ENCODE measurements around the gene EPC2.

EPC2 gene

DNA sequence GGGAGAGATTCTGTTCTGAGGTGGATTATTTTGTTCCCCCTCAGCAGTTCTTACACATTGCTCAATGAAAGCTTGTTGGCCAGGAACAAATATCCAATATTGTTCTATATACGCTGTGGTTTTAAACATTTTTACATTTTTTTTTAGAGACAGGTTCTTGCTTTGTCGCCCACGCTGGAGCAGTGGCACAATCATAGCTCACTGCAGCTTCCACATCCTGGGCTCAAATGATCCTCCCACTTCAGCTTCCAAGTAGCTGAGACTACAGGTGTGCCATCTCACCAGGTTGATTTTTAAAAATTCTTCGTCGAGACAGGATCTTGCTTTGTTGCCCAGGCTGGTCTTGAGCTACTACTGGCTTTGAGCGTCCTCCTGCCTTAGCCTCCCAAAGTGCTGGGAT lies 171.6 kb downstream of the EPC2 start:
- Histone ChIP-seq H3K27me3 (ENCODE audit: low read depth, low read length) (no peaks in the 10 kb centered on the region), H3K9me3 (ENCODE audit: control insufficient read depth in 1 of 2, low read length in 2 of 2) (no peaks in the 10 kb centered on the region), H3K4me1 (ENCODE audit: control insufficient read depth in 1 of 2, insufficient read depth in 2 of 2, low read length in 2 of 2) (peaks cover 0 to 34% of the 10 kb centered on the region in 2 donors), H3K36me3 (ENCODE audit: control insufficient read depth in 1 of 2, insufficient read depth in 2 of 2, low read length in 2 of 2) (no peaks in the 10 kb centered on the region), H3K4me3 (ENCODE audit: low read depth in 1 of 2, low read length in 2 of 2) (no peak overlapping the region), H3K27ac (ENCODE audit: low read length) (no peak overlapping the region)

DNA sequence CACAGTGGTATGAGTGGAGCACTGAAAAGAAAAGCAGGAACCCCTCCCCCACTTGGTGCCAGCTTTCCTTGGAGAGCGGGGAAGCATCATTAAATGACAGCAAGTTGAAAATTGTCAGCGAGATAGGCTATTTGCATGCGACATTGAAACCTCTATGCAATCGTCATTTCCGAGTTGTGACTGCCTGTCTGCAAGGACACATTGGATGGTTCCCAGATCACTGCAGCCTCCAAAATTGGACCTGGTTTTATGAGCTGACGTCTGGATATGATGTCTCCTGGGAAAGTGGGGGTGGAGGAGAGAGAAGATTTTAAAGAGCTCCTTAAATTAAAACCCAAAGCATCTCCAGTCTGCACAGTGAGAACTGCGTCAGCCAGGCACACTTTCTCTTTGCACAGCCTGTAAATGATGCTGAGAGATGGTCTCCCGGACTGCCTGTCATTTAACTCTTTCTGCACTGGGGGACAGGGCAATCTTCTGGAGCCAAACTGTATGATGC lies 172.7 kb downstream of the EPC2 start:
- Histone ChIP-seq H3K36me3 (ENCODE audit: control insufficient read depth in 1 of 2, insufficient read depth in 2 of 2, low read length in 2 of 2) (no peaks in the 10 kb centered on the region), H3K4me3 (ENCODE audit: low read depth in 1 of 2, low read length in 2 of 2) (peak overlapping the region; percentile 18 to 59)

DNA sequence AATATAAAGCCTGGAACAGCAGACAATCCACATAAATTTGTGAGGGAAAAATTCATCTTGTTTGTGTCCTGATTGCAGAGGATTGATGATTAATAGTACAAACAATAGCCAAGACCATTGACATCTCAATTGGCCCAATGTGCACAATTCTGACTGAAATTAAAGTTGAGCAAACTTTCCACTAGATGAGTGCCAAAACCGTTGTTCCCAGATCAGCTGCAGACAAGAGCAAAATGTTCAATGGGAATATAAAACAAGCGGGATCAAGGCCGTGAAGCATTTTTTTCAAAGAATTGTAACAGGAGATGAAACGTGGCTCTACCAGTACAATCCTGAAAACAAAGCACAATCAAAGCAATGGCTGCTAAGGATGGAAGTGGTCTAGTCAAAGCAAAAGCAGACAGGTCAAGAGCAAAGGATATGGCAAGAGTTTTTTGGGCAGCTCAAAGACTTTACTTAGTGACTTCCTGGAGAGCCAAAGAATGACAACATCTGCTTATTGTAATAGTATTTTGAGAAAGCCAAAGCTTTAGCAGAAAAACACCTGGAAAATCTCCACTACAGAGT lies 174.6 kb downstream of the EPC2 start:
- no peaks in the 10 kb centered on the region for H3K27me3 ChIP-seq (ENCODE audit: low read depth, low read length)
- H3K27ac ChIP-seq (ENCODE audit: low read length) = no peak overlapping the region
- no peaks in the 10 kb centered on the region for H3K36me3 ChIP-seq (ENCODE audit: control insufficient read depth in 1 of 2, insufficient read depth in 2 of 2, low read length in 2 of 2)

More for the DNA sequence above, 172.7 kb downstream of the EPC2 start:
- Histone ChIP-seq H3K4me1 (ENCODE audit: control insufficient read depth in 1 of 2, insufficient read depth in 2 of 2, low read length in 2 of 2) (peaks cover 0 to 28% of the 10 kb centered on the region in 2 donors), H3K27ac (ENCODE audit: low read length) (no peak overlapping the region), H3K9me3 (ENCODE audit: control insufficient read depth in 1 of 2, low read length in 2 of 2) (no peaks in the 10 kb centered on the region), H3K27me3 (ENCODE audit: low read depth, low read length) (no peaks in the 10 kb centered on the region)

DNA sequence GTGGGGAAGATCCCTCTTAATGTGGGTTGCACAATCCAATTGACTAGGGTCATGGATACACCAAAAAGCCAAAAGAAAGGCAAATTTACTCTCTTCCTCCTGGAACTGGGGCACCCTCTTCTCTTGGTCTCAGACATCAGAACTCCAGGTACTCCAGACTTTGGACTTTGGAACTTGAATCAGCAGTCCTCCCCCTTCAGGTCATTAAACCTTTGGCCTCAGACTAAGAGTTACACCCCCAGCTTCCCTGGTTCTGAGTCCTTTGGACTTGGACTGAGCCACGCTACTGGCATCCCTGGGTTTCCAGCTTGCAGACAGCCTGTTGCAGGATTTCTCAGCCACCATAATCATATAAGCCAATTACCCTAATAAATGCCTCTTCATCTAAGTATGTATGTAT lies 179.6 kb downstream of the EPC2 start:
- no peak overlapping the region for H3K27ac ChIP-seq (ENCODE audit: low read length)
- no peaks in the 10 kb centered on the region for H3K36me3 ChIP-seq (ENCODE audit: control insufficient read depth in 1 of 2, insufficient read depth in 2 of 2, low read length in 2 of 2)
- no peaks in the 10 kb centered on the region for H3K27me3 ChIP-seq (ENCODE audit: low read depth, low read length)
- H3K9me3 ChIP-seq (ENCODE audit: control insufficient read depth in 1 of 2, low read length in 2 of 2) = no peaks in the 10 kb centered on the region
- H3K4me1 ChIP-seq (ENCODE audit: control insufficient read depth in 1 of 2, insufficient read depth in 2 of 2, low read length in 2 of 2) = no peaks in the 10 kb centered on the region
- H3K4me3 ChIP-seq (ENCODE audit: low read depth in 1 of 2, low read length in 2 of 2) = no peak overlapping the region

More for the DNA sequence above, 174.6 kb downstream of the EPC2 start:
- Histone ChIP-seq H3K9me3 (ENCODE audit: control insufficient read depth in 1 of 2, low read length in 2 of 2) (no peaks in the 10 kb centered on the region), H3K4me3 (ENCODE audit: low read depth in 1 of 2, low read length in 2 of 2) (no peak overlapping the region), H3K4me1 (ENCODE audit: control insufficient read depth in 1 of 2, insufficient read depth in 2 of 2, low read length in 2 of 2) (peaks cover 0 to 19% of the 10 kb centered on the region in 2 donors)

DNA sequence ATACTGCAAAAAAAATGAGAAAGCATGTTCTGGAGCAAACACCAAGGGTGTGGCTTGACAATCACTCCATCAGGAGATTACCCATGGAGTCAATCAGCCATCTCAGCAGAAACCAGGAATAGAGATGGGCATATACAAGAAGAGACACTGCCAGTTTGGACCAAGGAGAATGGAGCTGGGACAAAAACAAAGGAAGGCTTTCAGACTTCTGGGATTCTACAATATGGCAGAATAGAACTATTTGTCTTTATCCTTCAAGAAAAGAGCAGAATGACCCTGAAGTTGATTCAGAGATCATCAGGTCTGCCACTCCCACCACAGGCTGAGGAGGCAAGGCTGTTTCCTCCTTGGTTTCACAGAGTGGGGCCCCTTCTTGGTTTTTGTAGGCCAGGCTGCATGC lies 182.2 kb downstream of the EPC2 start:
- no peaks in the 10 kb centered on the region for H3K4me1 ChIP-seq (ENCODE audit: control insufficient read depth in 1 of 2, insufficient read depth in 2 of 2, low read length in 2 of 2)

DNA sequence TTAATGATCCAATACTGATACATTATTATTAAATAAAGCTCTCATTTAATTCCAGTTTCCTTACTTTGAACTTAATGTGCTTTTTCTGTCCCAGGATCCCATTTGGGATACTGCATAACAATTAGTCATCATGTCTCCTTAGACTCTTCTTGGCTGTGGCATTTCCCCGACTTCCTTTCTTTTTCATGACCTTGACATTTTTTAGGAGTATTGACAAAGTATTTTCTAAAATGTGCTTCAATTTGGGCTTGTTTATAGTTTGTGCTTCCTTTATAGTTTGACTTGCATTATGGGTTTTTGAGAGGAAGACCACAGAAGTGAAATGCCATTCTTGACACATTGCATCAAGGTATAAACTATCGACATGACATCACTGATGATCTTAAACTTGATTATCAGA lies 184.4 kb downstream of the EPC2 start:
- no peaks in the 10 kb centered on the region for H3K36me3 ChIP-seq (ENCODE audit: control insufficient read depth in 1 of 2, insufficient read depth in 2 of 2, low read length in 2 of 2)
- no peak overlapping the region for H3K4me3 ChIP-seq (ENCODE audit: low read depth in 1 of 2, low read length in 2 of 2)
- H3K27ac ChIP-seq (ENCODE audit: low read length) = no peak overlapping the region
- H3K9me3 ChIP-seq (ENCODE audit: control insufficient read depth in 1 of 2, low read length in 2 of 2) = no peaks in the 10 kb centered on the region
- H3K27me3 ChIP-seq (ENCODE audit: low read depth, low read length) = no peaks in the 10 kb centered on the region
- no peaks in the 10 kb centered on the region for H3K4me1 ChIP-seq (ENCODE audit: control insufficient read depth in 1 of 2, insufficient read depth in 2 of 2, low read length in 2 of 2)

More for the DNA sequence above, 182.2 kb downstream of the EPC2 start:
- H3K27ac ChIP-seq (ENCODE audit: low read length) = no peak overlapping the region
- no peaks in the 10 kb centered on the region for H3K27me3 ChIP-seq (ENCODE audit: low read depth, low read length)
- no peaks in the 10 kb centered on the region for H3K9me3 ChIP-seq (ENCODE audit: control insufficient read depth in 1 of 2, low read length in 2 of 2)
- no peaks in the 10 kb centered on the region for H3K36me3 ChIP-seq (ENCODE audit: control insufficient read depth in 1 of 2, insufficient read depth in 2 of 2, low read length in 2 of 2)
- no peak overlapping the region for H3K4me3 ChIP-seq (ENCODE audit: low read depth in 1 of 2, low read length in 2 of 2)

DNA sequence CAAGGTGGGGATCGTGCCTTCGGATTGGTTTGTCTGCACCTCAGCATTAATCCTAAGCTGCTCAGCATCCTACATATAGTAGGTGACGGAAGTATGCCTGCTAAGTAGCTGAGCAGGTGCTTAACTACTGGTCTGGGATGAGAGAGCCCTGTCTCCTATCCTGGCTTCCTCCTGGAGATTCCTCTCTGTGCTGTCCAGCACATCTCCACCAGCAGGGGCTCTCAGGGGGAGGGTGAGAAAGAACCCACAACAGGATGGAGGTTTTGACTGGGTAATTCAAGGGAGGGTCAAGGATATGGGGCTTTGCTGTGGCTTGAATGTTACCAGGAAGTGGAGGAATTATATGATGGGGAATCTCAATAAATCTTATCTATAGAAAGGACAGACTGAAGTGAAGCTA lies 185.1 kb downstream of the EPC2 start:
- Histone ChIP-seq H3K9me3 (ENCODE audit: control insufficient read depth in 1 of 2, low read length in 2 of 2) (no peaks in the 10 kb centered on the region), H3K27ac (ENCODE audit: low read length) (no peak overlapping the region), H3K4me1 (ENCODE audit: control insufficient read depth in 1 of 2, insufficient read depth in 2 of 2, low read length in 2 of 2) (no peaks in the 10 kb centered on the region), H3K27me3 (ENCODE audit: low read depth, low read length) (no peaks in the 10 kb centered on the region), H3K36me3 (ENCODE audit: control insufficient read depth in 1 of 2, insufficient read depth in 2 of 2, low read length in 2 of 2) (no peaks in the 10 kb centered on the region), H3K4me3 (ENCODE audit: low read depth in 1 of 2, low read length in 2 of 2) (no peak overlapping the region)

DNA sequence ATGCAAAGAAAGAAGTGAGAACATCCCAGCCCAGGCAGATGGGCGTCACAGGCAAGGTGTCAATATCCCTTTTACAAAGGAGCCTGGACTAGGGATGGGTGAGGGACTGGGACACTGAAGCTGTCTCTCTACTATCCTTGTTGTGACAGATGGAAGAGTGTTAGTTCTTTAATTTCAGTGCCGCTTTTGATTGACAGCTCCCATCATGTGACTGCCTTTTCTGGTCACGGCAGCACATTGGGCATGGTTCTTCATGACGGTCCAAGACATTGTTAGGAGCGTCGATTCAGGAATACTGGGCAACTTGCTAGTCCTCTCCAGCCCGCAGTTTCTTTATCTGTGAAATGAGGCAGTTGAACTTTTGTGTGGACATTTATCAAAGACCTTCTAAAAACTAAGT lies 188.1 kb downstream of the EPC2 start:
- Histone ChIP-seq H3K4me3 (ENCODE audit: low read depth in 1 of 2, low read length in 2 of 2) (no peak overlapping the region), H3K36me3 (ENCODE audit: control insufficient read depth in 1 of 2, insufficient read depth in 2 of 2, low read length in 2 of 2) (no peaks in the 10 kb centered on the region), H3K9me3 (ENCODE audit: control insufficient read depth in 1 of 2, low read length in 2 of 2) (no peaks in the 10 kb centered on the region), H3K27ac (ENCODE audit: low read length) (no peak overlapping the region), H3K4me1 (ENCODE audit: control insufficient read depth in 1 of 2, insufficient read depth in 2 of 2, low read length in 2 of 2) (no peaks in the 10 kb centered on the region), H3K27me3 (ENCODE audit: low read depth, low read length) (no peaks in the 10 kb centered on the region)

All from muscle layer of duodenum (tissue), 2 donors.